MCF 10A (cell line): Measurements from ENCODE around the gene UMAD1. TPM values are rescaled to one million over a fixed set of nuclear protein-coding genes. Genes with fewer than 3 reads are reported as not detected.

Experiments used
- BruUV-seq: library from RNA; stranded (reverse); fragments of 400-500 nt; replicated peaks from 2 replicates; lab custom pipeline; 2021; lab: Mats Ljungman, UMichigan
- CTCF ChIA-PET: fragments of 300-600 bp; sonication (Branson Sonifier 250); formaldehyde crosslinking; extraction: SDS; loops from one replicate; lab custom pipeline; 2021; ENCODE audit warnings: antibody characterized with exemption, inconsistent platforms; lab: Yijun Ruan, JAX
- POLR2A ChIA-PET: fragments of 300-600, 350-650 bp; sonication (Branson Sonifier 250); formaldehyde crosslinking; extraction: SDS; loops from one replicate; lab custom pipeline; 2020; ENCODE audit warnings: antibody characterized with exemption, inconsistent platforms; lab: Yijun Ruan, JAX
- DNase-seq: peaks from one replicate; pipeline ENCODE4 v3.0.0-alpha.2; 2018; ENCODE audit not compliant: unreplicated experiment
- H3K27ac Mint-ChIP-seq: one replicate; pipeline ENCODE4 v1.8.0; 2022; ENCODE audit warnings: mild to moderate bottlenecking, low read depth, mixed read lengths; ENCODE audit not compliant: unreplicated experiment
- H3K27me3 Mint-ChIP-seq: one replicate; pipeline ENCODE4 v1.8.0; 2022; ENCODE audit warnings: mixed read lengths; ENCODE audit not compliant: insufficient read depth, unreplicated experiment
- H3K36me3 Mint-ChIP-seq: one replicate; pipeline ENCODE4 v1.8.0; 2022; ENCODE audit warnings: mild to moderate bottlenecking, moderate library complexity, mixed read lengths; ENCODE audit not compliant: insufficient read depth, unreplicated experiment
- H3K4me1 Mint-ChIP-seq: one replicate; pipeline ENCODE4 v1.8.0; 2022; ENCODE audit warnings: mixed read lengths; ENCODE audit not compliant: insufficient read depth, unreplicated experiment
- H3K4me3 Mint-ChIP-seq: one replicate; pipeline ENCODE4 v1.8.0; 2022; ENCODE audit warnings: mild to moderate bottlenecking, moderate library complexity, mixed read lengths; ENCODE audit not compliant: unreplicated experiment
- H3K9me3 Mint-ChIP-seq: one replicate; pipeline ENCODE4 v1.8.0; 2022; ENCODE audit warnings: mixed read lengths; ENCODE audit not compliant: unreplicated experiment
- CTCF ChIP-seq: fragments of 200-600 bp; IDR thresholded peaks from one replicate; pipeline ENCODE4 v1.8.0; 2022; ENCODE audit warnings: antibody characterized with exemption, mild to moderate bottlenecking; ENCODE audit not compliant: unreplicated experiment
- intact Hi-C: fragments of 100-400 bp; cut with micrococcal nuclease; formaldehyde crosslinking; loops from 2 replicates; pipeline ENCODE4 v1.14.1; 2022
- total RNA-seq: library from RNA; stranded (reverse); gene quantifications from 2 replicates; pipeline ENCODE4 v1.2.3, GENCODE V29; 2022

The UMAD1 gene
- total RNA-seq, 1 experiment from 2014 or later, result 7.1 TPM

- no peaks in the 10 kb centered on the region for H3K27me3 Mint-ChIP-seq
- no peaks in the 10 kb centered on the region for H3K9me3 Mint-ChIP-seq
- no TSS peak for BruUV-seq
- peak; percentile 63 for DNase-seq
- ChIA-PET CTCF (interaction anchor here (0.8 to 4.7 kb wide), 4 partner anchors 9 to 68 kb away, joined by 3 to 24 read pairs (median 3); no protein-coding TSS in a partner anchor), POLR2A (interaction anchor here (0.7 to 2.3 kb wide), 8 partner anchors 13 to 274 kb away, joined by 3 to 7 read pairs (median 4); partner anchors contain the start of genes GLCCI1 and RPA3)
- intact Hi-C loops, result no loop called here
- H3K36me3 Mint-ChIP-seq, result no peaks in the 10 kb centered on the region
- H3K4me3 Mint-ChIP-seq, result no peak overlapping the region
- TF ChIP-seq CTCF, result no peak
- H3K27ac Mint-ChIP-seq, result peak overlapping the region; percentile 95
- peaks cover 28% of the 10 kb centered on the region for H3K4me1 Mint-ChIP-seq
Observed at GRCh38 chr7:7693881-7694280, 53.3 kb downstream of the UMAD1 start.

GRCh38 chr7:7694542-7694941 lies 54.0 kb downstream of the UMAD1 start:
- Mint-ChIP-seq H3K27ac (peak overlapping the region; percentile 95), H3K4me1 (peaks cover 25% of the 10 kb centered on the region), H3K9me3 (no peaks in the 10 kb centered on the region), H3K4me3 (no peak overlapping the region), H3K36me3 (no peaks in the 10 kb centered on the region), H3K27me3 (no peaks in the 10 kb centered on the region)
- TF ChIP-seq CTCF, result no peak
- BruUV-seq, result no TSS peak
- CTCF ChIA-PET, result interaction anchor here (4.7 kb wide), 1 partner anchor 13 kb away, joined by 24 read pairs; no protein-coding TSS in a partner anchor
- DNase-seq, result no peak
- POLR2A ChIA-PET, result interaction anchor here (1.1 to 2.3 kb wide), 6 partner anchors 20 to 274 kb away, joined by 3 to 7 read pairs (median 4); partner anchors contain the start of genes GLCCI1 and RPA3
- intact Hi-C loops, result no loop called here

- Mint-ChIP-seq H3K9me3 (no peaks in the 10 kb centered on the region), H3K4me3 (no peak overlapping the region), H3K27ac (peak overlapping the region; percentile 95), H3K27me3 (no peaks in the 10 kb centered on the region), H3K4me1 (peaks cover 25% of the 10 kb centered on the region), H3K36me3 (no peaks in the 10 kb centered on the region)
- TF ChIP-seq CTCF, result no peak
- DNase-seq, result no peak
- CTCF ChIA-PET, result interaction anchor here (0.6 to 4.7 kb wide), 2 partner anchors 14 to 378 kb away, joined by 3 to 24 read pairs; no protein-coding TSS in a partner anchor
- POLR2A ChIA-PET, result interaction anchor here (0.7 to 2.1 kb wide), 5 partner anchors 19 to 76 kb away, joined by 3 to 7 read pairs (median 4); no protein-coding TSS in a partner anchor
- intact Hi-C loops, result no loop called here
- no TSS peak for BruUV-seq
Observed at GRCh38 chr7:7695111-7695817, 54.7 kb downstream of the UMAD1 start.

- no peak for TF ChIP-seq CTCF
- CTCF ChIA-PET, result interaction anchor here (0.6 to 1.3 kb wide), 5 partner anchors 15 to 64 kb away, joined by 3 to 5 read pairs (median 4); partner anchors contain the start of gene RPA3
- Mint-ChIP-seq H3K36me3 (no peaks in the 10 kb centered on the region), H3K27ac (peak overlapping the region; percentile 95), H3K4me1 (peaks cover 25% of the 10 kb centered on the region), H3K27me3 (no peaks in the 10 kb centered on the region), H3K4me3 (peak overlapping the region; percentile 28), H3K9me3 (no peaks in the 10 kb centered on the region)
- intact Hi-C loops, result no loop called here
- BruUV-seq, result no TSS peak
- DNase-seq, result peak; percentile 27
- POLR2A ChIA-PET, result interaction anchor here (0.7 to 2.0 kb wide), 7 partner anchors 11 to 274 kb away, joined by 3 to 9 read pairs (median 4); partner anchors contain the start of gene UMAD1
Observed at GRCh38 chr7:7696458-7697119, 56.0 kb downstream of the UMAD1 start.
